ENCODE measurements around the gene RGS12.
"Not testable (repeated sequence)": the region's sequence is repeated elsewhere in the genome, so short reads cannot be mapped to it uniquely, and the experiment has no call there.

Gene RGS12

DNA sequence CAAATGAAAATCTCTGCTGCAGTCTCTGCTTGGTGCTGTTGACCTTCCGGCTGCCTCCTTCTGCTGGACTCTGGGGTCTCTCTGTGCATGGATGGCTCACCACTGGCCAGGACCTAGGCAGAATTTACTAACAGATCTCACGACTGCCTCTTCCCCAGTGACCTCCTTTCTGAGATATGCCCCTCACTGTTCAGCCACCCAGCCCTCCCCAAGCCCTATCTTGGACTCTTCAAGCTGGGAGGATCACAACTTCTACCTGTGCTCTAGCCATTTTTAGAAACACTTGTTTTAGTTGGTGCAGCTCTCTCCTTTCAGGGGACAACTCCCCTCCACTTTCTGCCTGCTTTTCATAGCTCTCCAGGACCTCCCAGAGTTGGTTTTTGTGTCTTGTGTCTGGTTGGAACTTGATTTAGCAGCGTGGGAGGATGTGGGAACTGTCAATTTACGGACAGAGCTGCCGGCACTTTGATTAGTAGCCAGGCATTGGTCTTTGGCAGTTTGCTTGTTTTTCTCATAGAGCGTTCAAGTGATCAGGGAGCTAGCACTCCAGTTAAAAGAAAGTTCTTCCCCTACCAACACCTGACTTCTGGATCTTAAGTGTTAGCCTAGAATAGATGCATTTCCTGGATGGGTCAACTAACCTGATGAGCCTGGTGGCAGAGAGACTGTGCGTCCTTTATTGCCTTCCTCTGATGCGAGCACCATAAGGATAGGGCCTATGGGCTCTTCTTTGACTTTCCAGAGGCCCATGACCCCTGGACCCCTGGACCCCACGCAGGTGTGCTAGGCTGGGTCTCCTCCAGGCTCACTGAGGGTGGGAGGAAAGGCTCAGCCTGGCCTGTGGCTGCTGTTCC is 6.5 kb downstream of the RGS12 start:
- DNase-seq (ENCODE audit: low spot score) = no peak

DNA sequence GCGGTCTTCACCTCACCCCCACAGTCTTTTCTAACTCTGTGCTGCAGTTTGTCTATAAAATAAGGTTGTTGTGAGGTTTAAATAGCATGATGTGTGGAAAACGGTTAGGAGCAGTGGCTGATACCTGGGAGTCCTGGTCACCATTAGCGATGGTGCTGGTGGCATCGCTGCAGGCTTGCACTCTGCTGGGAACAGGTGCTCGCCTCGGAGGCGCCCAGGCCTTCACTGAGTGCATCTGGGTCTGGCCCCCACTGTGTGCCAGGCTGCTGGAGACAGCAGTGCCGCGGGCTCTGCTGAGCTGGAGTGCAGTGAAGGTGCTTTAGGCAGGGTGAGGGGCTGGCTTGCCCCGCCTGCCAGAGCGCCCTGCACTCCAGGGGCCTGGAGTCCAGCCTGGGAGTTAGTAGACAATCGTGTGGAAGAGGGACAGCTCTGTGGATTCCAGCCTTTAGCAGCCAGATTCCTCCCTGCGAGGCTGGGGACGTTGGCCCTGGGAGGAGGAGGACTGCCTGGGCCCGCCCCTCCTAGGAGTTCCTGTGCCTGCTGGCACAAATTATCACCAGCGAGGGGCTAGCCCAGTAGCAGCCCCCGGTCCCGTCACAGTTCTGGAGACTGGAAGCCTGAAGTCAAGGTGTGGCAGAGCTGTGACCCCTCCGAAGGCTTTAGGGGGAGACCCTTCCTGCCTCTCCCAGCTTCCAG is 7.3 kb downstream of the RGS12 start:
- no peak for DNase-seq (ENCODE audit: low spot score)

DNA sequence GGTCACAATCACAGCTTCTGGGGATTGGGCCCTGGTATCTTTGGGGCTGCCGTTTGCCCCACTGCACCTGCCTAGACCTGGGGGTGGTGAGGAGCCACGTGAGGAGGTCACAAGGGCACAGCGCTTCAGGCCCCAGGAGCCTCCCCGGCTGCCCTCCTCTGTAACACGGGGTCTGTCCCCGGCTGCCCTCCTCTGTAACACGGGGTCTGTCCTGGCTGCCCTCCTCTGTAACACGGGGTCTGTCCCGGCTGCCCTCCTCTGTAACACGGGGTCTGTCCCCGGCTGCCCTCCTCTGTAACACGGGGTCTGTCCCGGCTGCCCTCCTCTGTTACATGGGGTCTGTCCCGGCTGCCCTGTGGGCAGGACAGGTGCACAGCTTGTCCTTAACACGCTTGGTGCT is 8.1 kb downstream of the RGS12 start:
- DNase-seq (ENCODE audit: low spot score) = not testable (repeated sequence)

DNA sequence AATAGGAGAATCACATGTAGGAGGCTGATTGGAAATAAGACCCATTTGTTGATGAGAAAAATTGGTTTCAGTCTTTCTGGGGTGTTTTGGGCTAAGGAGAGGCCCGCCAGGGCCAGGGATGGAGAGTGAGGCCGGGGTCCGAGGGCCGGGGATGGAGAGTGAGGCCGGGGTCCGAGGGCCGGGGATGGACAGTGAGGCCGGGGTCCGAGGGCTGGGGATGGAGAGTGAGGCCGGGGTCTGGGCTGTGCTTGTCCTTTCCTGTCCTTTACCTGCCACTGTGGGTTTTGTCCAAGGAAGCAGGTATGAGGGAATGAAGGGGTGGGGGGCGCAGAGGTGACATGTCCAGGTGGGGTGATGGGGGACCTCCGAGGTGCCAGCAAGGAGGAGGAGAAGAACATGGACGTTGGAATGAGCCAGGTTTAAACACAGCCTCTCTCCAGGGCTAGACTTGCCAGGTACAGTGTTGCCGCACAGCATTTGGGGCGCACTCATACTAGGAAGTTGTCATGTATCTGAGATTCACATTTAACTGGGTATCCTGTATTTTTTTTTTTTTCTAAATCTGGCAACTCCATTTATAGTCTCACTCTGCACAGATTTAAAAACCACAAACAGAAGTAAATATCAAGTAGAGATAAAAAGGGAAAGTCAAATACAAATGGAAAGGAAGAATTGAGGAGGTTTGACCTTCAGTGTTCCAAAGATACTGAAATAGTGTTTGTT is 8.8 kb downstream of the RGS12 start:
- DNase-seq (ENCODE audit: low spot score) = no peak

DNA sequence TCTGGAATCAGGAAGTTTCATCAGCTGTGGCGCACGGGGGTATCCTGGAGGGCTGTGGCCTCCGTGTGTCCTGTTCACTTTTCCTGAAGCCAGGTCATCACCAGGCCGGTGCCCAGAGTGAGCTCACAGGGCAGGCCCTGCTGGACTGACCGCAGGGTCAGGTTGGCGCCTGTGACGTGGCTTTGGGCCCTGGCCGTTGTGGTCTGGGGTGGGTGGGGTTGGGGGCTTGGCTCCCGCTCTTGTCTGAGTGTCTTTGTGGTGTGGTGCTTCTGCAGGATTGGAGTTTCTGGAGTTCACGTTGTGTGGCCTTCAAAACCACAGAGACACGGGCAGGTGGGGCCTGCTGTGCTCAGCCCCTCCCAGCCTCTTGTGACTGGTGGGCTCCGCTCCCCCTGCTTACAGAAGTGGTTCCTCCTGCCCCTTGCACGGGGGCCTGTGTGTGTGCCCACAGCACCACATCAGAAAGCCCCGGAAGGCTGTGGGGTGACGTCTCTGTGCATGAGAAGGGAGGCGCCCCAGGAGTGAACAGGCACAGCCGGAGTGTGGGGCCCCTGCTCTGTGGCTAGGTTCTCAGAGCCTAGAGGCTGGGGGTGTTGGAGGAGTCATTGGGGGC is 9.5 kb downstream of the RGS12 start:
- peak; percentile 70 for DNase-seq (ENCODE audit: low spot score)

DNA sequence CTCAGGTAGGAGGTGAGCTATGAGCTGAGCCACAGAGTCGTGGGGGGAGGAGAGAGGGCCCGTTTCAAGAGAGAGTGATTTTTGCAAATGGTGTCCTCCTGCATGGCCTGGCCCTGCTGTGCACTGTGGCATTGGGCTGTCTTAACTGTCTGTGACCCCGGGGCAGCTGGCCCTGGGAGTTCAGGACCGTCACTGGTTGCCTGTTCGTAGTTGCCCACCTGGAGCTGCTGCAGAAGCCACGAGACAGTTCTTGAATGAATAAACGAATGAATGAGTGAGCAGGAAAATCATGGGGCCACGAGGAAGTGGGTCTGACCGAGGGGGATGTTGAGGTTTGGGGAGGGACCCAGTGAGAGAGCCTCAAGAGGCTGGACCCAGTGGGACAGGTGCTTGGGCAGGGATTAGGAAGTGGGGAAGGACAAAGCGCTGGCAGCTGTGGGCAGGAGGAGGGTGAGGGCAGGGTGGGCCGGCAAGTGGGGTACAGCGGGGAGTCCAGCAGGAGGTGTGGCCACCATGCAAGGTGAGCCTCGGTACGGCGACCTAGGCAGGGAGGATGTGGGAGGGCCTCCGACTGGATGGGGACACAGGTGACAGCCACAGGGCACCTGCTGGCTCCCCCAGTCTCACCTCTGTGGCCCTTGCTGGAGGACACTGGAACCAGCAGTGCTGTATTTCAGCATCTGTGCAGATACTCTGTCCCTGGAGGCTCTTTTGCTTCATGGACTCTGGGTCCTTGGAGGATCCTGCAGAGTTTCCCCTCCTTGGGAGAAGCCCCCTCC is 10.2 kb downstream of the RGS12 start:
- DNase-seq (ENCODE audit: low spot score) = no peak

DNA sequence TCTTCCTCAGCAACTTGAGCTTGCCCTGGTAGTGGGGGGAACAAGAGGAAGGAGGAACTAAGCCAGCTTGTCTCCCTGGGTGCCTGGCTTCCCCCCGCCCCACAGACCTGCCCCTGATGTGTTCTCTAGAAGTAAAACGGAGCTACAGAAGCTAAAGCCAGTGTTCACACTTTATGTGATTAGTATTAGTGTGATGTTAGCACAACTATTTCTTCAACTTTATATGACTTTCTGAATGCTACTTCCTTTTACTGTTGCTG is 10.7 kb downstream of the RGS12 start:
- DNase-seq (ENCODE audit: low spot score) = no peak

DNA sequence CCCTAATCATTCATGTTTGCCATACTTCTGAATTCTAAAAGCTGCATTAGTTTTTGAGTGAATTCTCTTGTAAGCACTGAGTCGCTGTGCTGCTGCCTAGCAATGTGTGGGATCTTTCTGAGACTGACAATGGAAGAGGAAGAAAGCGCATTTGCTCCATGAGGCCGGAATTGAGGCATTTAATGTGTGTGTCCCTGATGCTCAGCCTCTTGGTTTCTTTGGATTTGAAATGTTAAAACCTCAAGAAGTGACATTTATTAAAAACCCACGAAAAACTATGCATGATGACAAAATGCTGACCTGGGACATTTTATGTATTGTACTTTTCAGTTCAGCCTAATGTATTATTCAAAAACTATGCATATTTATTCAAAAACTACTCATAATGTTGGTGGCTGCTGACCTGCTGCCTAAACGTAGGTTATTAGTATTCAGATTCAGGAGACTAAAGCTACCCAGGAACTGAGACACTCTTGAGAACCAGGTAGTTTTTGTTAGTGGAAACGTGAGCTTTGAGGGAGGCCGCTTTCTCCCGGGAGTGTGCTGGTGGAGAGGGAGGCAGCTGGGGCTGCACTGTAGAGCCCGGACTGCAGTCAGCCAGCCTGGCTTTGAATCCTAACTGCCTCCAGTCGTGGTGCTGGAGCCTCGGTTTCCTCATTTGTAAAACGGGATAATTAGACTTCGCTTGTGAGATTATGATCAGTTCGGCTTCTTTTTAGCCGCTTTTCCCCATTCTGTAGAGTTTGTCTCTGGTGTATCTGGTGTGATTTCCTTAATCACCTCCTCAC is 11.3 kb downstream of the RGS12 start:
- DNase-seq (ENCODE audit: low spot score) = no peak

DNA sequence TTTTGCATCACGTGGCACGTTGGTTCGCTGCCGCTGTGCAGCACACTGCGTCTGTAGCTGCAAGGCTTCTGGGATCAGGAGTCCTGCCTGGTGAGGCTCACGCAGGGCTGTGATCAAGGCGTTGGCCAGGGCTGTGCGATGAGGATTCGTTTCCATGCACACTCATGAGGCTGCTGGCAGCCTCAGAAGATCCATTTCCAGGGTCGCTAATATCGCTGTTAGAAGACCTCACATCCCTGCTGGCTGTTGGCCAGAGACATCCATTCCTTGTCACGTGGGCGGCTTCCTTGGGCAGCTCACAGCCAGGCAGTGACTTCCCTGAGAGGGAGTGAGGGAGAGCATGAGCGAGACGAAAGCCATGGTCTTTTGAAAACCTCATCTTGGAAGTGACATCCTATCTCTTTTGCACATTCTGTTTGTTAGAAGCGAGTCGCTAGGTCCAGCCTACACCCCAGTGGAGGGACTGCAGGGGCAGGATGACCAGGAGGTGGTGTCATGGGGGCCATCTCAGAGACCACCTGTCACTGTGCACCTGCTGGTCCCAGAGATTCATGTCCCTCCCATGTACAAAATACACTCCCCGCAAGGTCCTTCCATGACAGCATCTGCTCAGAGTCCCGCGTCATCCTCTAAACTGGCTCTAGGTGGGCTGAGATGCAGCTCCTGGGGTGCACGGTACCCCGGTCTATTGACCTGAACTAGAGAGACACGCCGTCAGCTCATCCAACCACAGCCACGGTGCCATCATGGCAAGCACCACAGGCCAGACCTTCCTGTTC is 12.2 kb downstream of the RGS12 start:
- peak; percentile 44 for DNase-seq (ENCODE audit: low spot score)

DNA sequence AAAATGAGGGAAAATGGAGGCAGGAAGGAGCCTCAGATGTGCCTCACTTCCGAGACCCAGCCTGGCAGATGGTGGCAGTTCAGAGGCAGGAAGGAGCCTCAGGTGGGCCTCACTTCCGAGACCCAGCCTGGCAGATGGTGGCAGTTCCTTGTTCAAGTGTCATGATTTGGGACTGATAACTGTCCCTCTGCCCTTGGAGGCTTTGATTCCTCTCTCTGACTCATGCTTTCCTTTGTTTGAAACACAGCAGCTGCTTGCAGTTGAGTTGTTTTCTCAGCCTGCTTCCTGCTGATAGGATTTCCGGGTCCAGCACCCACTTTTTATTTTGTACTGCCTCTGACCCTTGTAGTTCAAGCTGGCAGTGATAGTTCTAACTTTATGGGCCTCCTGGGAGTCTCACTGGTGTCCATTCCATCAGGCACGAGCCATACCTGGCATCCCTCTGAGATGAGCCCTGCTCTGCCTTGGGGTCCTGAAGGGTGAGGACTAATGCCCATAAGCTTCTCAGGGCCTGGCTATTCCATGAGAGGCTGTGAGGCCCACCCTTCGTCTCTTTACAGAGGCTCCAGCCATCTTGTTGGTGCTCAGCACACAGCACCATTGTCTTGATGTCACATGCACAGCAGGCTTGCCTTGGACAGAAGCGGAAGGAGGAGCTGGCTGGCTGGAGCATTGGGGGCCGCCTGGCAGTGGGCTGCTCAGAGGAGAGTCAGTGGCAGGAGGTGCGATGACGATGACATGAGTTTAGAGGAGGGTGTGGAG is 13.0 kb downstream of the RGS12 start:
- DNase-seq (ENCODE audit: low spot score) = peak; percentile 74

DNA sequence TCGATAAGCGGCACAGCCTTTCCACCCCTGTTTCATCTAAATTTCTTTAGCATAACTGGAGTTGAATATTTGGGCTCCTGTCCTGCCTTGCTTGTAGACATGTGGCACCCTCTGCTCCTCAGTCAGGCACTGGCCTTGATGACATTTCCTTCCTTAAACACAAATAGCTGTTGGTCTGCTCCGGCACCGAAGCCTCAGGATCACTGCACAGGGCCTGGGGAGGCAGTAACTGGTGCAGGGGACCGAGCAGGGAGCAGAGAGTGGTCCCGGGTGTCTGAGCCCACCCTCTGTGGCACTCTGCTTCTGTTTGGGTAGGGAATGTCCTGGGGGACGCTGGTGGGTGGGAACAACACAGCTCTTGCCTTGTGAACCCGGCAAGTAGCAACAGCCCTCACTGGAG is 13.6 kb downstream of the RGS12 start:
- no peak for DNase-seq (ENCODE audit: low spot score)

DNA sequence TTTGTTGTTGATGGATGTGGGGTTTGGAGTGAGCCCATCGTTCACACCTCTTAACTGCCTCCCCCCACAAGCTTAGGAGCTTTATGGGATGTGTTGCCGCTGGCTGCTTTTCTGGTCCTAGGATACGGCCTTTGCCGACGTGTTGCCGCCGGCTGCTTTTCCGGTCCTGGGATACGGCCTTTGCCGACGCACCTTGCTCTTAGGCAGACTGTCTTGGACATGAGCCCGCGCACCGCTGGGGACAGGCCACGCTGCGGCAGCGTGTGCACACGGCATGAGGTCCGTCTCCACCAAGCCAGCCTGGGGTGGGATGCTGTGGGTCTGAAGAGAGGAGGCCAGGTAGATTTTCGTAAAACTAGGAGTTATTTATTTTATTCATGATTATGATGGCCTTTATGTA is 14.2 kb downstream of the RGS12 start:
- DNase-seq (ENCODE audit: low spot score) = no peak

DNA sequence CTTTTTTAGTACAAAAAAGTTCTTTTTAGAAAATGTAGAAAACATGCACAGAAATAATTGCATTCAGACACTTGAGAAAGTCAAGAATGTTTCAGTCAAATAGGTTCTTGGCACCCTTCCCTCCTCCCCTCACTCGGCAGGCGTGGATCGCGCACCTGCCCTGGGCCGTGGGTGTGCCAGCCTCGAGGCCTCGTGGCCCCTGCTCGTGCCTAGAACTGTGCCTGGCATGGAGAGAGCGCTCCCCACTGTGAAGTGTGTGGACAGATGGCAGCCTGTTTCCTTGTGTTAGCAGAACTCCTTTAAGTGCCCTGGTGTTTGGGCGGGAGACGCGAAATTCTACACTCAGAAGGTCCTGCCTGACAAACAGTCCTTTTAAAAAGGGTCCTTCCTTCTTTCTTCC is 14.7 kb downstream of the RGS12 start:
- DNase-seq (ENCODE audit: low spot score) = no peak

DNA sequence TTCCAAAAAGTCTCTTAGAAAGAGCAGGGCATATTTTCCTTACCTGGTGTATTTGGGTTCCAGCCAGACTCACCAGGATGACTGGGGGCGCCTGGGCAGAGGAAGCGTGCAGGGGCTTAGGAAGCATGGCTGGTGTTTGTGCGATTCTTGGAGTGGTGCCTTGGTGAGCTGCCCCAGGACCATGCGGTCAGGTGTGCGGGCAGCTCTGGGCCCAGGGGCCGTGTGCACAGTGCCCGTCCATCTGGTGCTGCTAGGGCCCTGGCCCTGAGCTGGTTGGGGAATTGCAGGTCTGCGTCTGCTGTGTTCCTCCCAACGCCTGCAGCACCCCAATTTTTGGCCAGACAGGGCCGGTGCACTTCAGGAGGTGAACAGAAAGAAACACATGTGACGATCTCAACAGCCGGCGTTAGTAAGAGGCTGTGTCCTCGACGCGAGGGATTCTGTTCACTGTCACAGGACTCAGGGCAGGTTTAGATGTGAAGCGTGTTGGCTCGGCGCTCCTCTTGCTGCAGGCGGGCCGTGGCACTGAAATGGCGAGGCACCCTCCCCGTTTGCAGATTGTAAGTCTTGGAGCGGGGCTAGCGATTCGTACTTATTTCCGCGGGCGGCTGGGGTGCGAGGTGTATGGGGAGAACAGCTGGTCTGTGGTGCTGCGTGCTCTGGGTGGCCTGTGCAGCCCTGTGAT is 15.2 kb downstream of the RGS12 start:
- DNase-seq (ENCODE audit: low spot score) = no peak

DNA sequence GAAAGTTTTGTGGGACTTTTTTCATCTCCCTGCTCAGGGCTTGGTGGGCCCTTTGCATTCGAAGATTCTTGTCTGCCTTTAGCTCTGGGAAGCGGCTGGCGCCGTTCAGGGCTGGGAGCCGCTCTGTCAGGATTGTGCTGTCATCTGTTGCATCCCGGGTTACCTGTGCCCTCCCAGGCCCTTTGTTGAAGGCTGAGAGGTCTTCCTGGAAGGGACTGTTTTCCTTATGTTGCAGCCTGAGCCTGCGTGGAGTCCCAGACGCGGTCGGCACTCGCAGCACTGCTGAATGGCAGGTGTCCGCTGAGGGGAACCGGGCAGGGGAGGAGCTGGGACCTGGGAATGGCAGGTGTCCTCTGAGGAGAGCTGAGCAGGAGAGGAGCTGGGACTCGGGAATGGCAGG is 15.9 kb downstream of the RGS12 start:
- no peak for DNase-seq (ENCODE audit: low spot score)

DNA sequence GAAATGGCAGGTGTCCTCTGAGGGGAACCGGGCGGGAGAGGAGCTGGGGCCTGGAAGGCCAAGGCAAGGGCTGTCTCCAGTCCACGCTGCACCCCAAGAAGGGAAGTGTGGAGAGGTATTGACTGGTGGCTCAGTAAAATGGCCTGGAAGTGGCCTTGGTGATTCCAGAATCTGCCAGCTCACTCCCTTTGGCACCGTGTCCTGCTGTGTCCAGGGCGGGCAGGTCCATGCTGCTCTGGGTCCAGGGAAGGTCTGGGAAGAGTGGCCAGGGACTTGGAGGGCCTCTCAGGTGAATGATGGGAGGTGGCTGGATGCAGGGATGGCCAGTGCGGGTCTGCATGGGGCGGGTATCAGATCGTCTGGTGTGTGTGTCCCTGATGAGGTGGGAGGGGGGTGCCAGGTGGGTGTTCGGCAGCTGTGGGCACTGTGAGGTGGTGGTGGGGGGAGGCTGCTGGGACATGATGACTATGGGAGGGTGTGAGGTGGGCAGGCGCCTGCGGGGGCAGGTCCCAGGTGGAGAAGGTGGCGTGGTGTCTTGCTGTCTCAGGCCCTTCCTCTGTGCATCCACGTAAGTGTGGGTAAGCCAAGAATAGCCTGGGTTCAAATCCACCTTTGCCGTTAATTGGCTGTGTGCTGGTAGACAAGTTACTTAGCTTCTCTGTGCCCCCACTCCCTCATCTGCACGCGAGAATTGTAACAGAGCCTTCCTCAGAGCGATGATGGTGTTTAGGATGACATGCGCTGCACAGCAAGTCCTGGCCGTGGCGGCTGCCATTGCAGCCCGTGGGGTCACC is 17.7 kb downstream of the RGS12 start:
- no peak for DNase-seq (ENCODE audit: low spot score)

DNA sequence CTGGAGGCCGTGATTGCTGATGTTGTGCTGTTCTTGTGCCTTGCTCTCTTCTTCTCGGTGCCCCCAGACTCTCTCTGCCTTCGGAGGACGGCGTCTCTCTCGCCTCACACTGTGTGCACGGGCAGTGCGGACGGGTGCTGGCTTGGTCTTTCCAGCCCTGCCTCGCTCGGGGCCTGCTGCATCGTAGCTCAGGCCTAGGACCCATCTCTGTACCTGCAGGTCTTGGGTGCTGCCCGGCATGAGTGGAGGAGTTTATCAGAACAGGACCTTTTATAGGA is 18.2 kb downstream of the RGS12 start:
- DNase-seq (ENCODE audit: low spot score) = no peak

DNA sequence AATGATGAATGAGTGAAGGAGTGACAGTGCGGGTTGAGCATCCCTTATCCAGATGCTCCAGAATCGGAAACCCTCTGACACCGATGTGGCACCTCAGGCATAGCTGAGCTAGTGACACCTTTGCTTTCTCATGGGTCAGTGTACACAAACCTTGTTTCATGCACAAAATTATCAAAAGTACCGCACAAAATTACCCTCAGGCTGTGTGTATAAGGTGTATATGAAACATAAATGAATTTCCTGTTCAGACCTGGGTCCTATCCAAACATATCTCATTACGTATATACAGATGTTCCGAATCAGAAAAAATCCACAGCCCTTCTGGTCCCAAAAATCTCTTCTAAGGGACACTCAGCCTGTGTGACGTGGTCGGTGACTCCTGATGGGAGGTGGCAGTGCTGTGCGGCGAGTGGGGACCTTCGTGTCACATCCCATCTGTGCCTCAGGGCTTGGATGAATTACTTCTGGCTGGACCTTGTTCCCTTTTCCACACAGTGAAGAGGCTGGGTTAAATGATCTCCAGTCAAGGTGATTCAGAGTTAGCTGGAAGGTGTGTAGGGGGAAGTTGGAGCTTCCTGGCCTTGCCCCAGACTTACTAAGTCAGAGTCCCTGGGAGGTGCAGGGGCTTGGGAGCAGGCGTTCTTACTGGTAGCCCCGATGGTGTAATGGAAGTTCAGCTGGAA is 18.8 kb downstream of the RGS12 start:
- DNase-seq (ENCODE audit: low spot score) = no peak
